GM12874 (cell line): ENCODE results near the gene CACNA1G.

ENCODE experiments used
- CTCF ChIP-seq: IDR thresholded peaks from 2 replicates; pipeline ENCODE4 v1.5.1; 2011; ENCODE audit warnings: low read depth, mild to moderate bottlenecking, control low read depth, low read length, moderate library complexity; ENCODE audit not compliant: insufficient read depth

CACNA1G gene

GRCh38 chr17:50518384-50519023 lies 42.0 kb upstream of the CACNA1G start:
- no peak for TF ChIP-seq CTCF

- no peak for TF ChIP-seq CTCF
Observed at GRCh38 chr17:50519141-50519834, 41.2 kb upstream of the CACNA1G start.

GRCh38 chr17:50520483-50520882 lies 40.0 kb upstream of the CACNA1G start:
- no peak for TF ChIP-seq CTCF

GRCh38 chr17:50521514-50521913 lies 39.0 kb upstream of the CACNA1G start:
- TF ChIP-seq CTCF: no peak

- TF ChIP-seq CTCF: no peak
Observed at GRCh38 chr17:50522766-50523165, 37.7 kb upstream of the CACNA1G start.

- no peak for TF ChIP-seq CTCF
Observed at GRCh38 chr17:50523208-50523607, 37.3 kb upstream of the CACNA1G start.

GRCh38 chr17:50524838-50525237 lies 35.7 kb upstream of the CACNA1G start:
- TF ChIP-seq CTCF: no peak
